Parathyroid adenoma (tissue), 2 donors: ENCODE data around the gene KDM4B.

Source experiments
- H2AFZ ChIP-seq: fragments of 300-600 bp; sonication (generic); one replicate; pipeline ENCODE4 v1.7.0; 2017; ENCODE audit warnings: antibody characterized with exemption, mild to moderate bottlenecking
- H3K27ac ChIP-seq: fragments of 300-600 bp; sonication (generic); one replicate; pipeline ENCODE4 v1.7.0; 2017
- H3K27me3 ChIP-seq: fragments of 300-600 bp; sonication (generic); one replicate; pipeline ENCODE4 v1.7.0; 2017; ENCODE audit warnings: low read length; ENCODE audit not compliant: control insufficient read depth, insufficient read depth
- H3K36me3 ChIP-seq: fragments of 300-600 bp; sonication (generic); one replicate; pipeline ENCODE4 v1.7.0; 2017; ENCODE audit warnings: low read length; ENCODE audit not compliant: control insufficient read depth, insufficient read depth
- H3K4me1 ChIP-seq: fragments of 300-600 bp; sonication (generic); one replicate; pipeline ENCODE4 v1.7.0; 2017; ENCODE audit warnings: control low read depth
- H3K4me2 ChIP-seq: fragments of 300-600 bp; sonication (generic); one replicate; pipeline ENCODE4 v1.7.0; 2017; ENCODE audit warnings: low read length
- H3K4me3 ChIP-seq: fragments of 300-600 bp; sonication (generic); one replicate; pipeline ENCODE4 v1.7.0; 2017; ENCODE audit warnings: low read depth, low read length
- H3K79me2 ChIP-seq: fragments of 300-600 bp; sonication (generic); one replicate; pipeline ENCODE4 v1.7.0; 2017; ENCODE audit warnings: control low read depth
- H3K9ac ChIP-seq: fragments of 300-600 bp; sonication (generic); one replicate; pipeline ENCODE4 v1.7.0; 2017; ENCODE audit warnings: mild to moderate bottlenecking
- H3K9me3 ChIP-seq: fragments of 300-600 bp; sonication (generic); one replicate; pipeline ENCODE4 v1.7.0; 2017; ENCODE audit warnings: low read length; ENCODE audit not compliant: control insufficient read depth
- TF ChIP-seq, protein P1 (sequence below): fragments of 300-600 bp; sonication (generic); IDR thresholded peaks from one replicate; pipeline ENCODE4 v1.7.0; 2017; ENCODE audit warnings: antibody characterized with exemption, mild to moderate bottlenecking
- donor health status: primary hyperparathyroidism.

Gene KDM4B

GRCh38 chr19:4976401-4977298, 7.7 kb downstream of the KDM4B start:
- Histone ChIP-seq H2AFZ (peak overlapping the region; percentile 10), H3K27ac (peak overlapping the region; percentile 65), H3K79me2 (peaks cover 59% of the 10 kb centered on the region), H3K4me2 (peak overlapping the region; percentile 51), H3K36me3 (no peaks in the 10 kb centered on the region), H3K4me3 (peak overlapping the region; percentile 36), H3K4me1 (peaks cover 25% of the 10 kb centered on the region), H3K9ac (no peak overlapping the region), H3K9me3 (no peaks in the 10 kb centered on the region), H3K27me3 (no peaks in the 10 kb centered on the region)
- TF ChIP-seq, protein P1, sequence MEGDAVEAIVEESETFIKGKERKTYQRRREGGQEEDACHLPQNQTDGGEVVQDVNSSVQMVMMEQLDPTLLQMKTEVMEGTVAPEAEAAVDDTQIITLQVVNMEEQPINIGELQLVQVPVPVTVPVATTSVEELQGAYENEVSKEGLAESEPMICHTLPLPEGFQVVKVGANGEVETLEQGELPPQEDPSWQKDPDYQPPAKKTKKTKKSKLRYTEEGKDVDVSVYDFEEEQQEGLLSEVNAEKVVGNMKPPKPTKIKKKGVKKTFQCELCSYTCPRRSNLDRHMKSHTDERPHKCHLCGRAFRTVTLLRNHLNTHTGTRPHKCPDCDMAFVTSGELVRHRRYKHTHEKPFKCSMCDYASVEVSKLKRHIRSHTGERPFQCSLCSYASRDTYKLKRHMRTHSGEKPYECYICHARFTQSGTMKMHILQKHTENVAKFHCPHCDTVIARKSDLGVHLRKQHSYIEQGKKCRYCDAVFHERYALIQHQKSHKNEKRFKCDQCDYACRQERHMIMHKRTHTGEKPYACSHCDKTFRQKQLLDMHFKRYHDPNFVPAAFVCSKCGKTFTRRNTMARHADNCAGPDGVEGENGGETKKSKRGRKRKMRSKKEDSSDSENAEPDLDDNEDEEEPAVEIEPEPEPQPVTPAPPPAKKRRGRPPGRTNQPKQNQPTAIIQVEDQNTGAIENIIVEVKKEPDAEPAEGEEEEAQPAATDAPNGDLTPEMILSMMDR, result peak; percentile 31

DNA sequence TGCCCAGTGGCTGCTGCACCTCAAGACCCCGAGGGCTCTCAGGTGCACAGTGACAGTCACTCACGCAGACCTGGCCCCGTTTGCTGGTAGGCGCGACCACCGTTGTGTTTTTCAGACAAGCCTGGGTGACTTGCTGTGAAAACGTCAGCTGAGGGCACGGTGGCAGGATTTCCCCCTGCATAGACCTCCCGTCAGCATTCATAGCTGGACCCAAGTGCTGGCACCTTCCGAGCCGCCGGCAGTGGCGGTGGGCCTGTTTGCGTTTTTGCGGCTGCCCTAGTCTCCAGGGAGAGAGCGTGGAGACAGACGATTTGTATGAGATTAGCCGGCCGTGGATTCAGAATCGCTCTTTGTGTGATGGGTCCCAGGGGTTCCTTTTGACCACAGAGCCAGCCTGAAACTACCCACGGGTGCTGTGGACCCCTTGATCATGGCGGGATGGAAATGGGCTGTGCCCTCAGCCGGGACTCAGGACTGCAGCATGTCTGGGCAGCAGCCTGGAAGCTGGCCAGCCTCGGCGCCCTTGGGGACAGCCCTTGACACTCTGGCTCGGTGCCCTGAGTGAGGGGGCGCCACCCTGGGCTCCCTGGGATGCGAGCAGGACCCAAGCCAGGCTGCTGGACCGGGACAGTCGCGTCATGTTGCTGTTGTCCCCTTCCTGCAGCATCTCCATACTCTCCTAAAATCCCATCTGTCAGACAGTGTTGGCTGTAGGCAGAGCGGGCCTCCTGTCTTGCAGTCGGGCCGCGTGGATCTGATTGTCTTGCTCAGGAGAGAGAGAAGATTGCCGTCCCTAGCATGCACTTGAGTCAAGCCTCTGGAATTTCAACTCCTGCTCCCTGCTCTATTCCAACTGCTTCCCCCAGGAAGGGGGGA, 8.6 kb downstream of the KDM4B start:
- H3K36me3 ChIP-seq, result no peaks in the 10 kb centered on the region
- no peaks in the 10 kb centered on the region for H3K27me3 ChIP-seq
- peak overlapping the region; percentile 51 for H3K4me2 ChIP-seq
- peaks cover 25% of the 10 kb centered on the region for H3K4me1 ChIP-seq
- H3K79me2 ChIP-seq, result peaks cover 56% of the 10 kb centered on the region
- H3K4me3 ChIP-seq, result no peak overlapping the region
- no peak overlapping the region for H3K9ac ChIP-seq
- TF ChIP-seq, protein P1, result no peak
- no peak overlapping the region for H2AFZ ChIP-seq
- H3K9me3 ChIP-seq, result no peaks in the 10 kb centered on the region
- peak overlapping the region; percentile 65 for H3K27ac ChIP-seq

- H3K9me3 ChIP-seq, result no peaks in the 10 kb centered on the region
- no peak overlapping the region for H3K27ac ChIP-seq
- H2AFZ ChIP-seq, result no peak overlapping the region
- H3K79me2 ChIP-seq, result peaks cover 59% of the 10 kb centered on the region
- H3K4me2 ChIP-seq, result no peak overlapping the region
- no peak overlapping the region for H3K4me3 ChIP-seq
- no peaks in the 10 kb centered on the region for H3K27me3 ChIP-seq
- TF ChIP-seq, protein P1, result no peak
- peaks cover 29% of the 10 kb centered on the region for H3K4me1 ChIP-seq
- H3K36me3 ChIP-seq, result no peaks in the 10 kb centered on the region
- no peak overlapping the region for H3K9ac ChIP-seq
Observed at GRCh38 chr19:4979211-4979807, 10.4 kb downstream of the KDM4B start.

DNA sequence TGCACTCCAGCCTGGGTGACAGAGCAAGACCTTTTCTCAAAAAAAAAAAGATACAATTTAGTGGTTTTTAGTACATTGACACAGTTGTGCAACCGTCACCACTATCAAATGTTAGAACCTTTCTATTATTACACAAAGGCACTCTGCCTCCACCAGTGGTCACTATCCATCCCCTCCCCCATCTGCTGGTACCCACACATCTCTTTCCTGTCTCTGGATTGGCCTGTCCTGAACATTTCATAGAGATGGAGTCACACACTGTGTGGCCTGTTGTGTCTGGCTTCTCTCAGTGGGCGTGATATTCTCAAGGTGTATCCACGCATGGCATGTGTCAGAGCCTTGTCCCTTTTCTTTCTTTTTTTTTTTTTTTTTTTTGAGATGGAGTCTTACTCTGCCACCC, 11.2 kb downstream of the KDM4B start:
- Histone ChIP-seq H3K27ac (no peak overlapping the region), H3K9me3 (no peaks in the 10 kb centered on the region), H2AFZ (no peak overlapping the region), H3K27me3 (no peaks in the 10 kb centered on the region), H3K36me3 (no peaks in the 10 kb centered on the region), H3K4me1 (peaks cover 34% of the 10 kb centered on the region), H3K9ac (no peak overlapping the region), H3K79me2 (peaks cover 55% of the 10 kb centered on the region), H3K4me2 (no peak overlapping the region), H3K4me3 (no peak overlapping the region)
- TF ChIP-seq, protein P1, result no peak
